Measurements from ENCODE around the gene SIN3A.

DNA sequence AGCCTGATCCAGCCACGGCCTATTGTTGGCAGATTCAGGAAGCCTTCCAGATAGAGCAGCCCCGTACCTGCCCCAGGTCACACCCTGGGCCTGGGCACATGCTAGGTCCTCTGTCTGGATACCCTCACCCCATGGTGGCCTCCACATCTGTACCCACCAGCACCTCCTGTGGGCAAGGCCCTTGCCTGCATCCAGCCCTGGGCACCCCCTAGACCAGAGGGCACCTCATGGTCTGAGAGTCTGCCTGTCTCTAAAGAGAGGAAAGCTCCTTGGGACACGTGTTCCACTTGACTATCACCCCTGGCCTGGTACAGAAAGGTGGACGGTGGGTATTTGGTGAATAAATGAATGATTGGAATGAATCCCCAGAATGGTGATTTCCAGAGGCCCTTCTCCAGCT lies 124.5 kb downstream of the SIN3A start:
- TF ChIP-seq, protein P1, sequence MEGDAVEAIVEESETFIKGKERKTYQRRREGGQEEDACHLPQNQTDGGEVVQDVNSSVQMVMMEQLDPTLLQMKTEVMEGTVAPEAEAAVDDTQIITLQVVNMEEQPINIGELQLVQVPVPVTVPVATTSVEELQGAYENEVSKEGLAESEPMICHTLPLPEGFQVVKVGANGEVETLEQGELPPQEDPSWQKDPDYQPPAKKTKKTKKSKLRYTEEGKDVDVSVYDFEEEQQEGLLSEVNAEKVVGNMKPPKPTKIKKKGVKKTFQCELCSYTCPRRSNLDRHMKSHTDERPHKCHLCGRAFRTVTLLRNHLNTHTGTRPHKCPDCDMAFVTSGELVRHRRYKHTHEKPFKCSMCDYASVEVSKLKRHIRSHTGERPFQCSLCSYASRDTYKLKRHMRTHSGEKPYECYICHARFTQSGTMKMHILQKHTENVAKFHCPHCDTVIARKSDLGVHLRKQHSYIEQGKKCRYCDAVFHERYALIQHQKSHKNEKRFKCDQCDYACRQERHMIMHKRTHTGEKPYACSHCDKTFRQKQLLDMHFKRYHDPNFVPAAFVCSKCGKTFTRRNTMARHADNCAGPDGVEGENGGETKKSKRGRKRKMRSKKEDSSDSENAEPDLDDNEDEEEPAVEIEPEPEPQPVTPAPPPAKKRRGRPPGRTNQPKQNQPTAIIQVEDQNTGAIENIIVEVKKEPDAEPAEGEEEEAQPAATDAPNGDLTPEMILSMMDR (IDR thresholded peaks at IDR 0.05 in 8 of 11, conservative IDR thresholded peaks at IDR 0.05 in 3 of 11): no peak
- no peak for TF ChIP-seq POLR2AphosphoS5 (IDR thresholded peaks at IDR 0.05)

All from spleen (tissue), 7 donors.